NCI-H446 treated with DMSO at 0.1 percent for 48 hours (cell line): ENCODE data around the gene C11orf21.
"Not testable (repeated sequence)": the region's sequence is repeated elsewhere in the genome, so short reads cannot be mapped to it uniquely, and the experiment has no call there.

Source experiments
- DNase-seq: peaks from one replicate; lab custom pipeline; 2025; lab: John Stamatoyannopoulos, UW

The C11orf21 gene

DNA sequence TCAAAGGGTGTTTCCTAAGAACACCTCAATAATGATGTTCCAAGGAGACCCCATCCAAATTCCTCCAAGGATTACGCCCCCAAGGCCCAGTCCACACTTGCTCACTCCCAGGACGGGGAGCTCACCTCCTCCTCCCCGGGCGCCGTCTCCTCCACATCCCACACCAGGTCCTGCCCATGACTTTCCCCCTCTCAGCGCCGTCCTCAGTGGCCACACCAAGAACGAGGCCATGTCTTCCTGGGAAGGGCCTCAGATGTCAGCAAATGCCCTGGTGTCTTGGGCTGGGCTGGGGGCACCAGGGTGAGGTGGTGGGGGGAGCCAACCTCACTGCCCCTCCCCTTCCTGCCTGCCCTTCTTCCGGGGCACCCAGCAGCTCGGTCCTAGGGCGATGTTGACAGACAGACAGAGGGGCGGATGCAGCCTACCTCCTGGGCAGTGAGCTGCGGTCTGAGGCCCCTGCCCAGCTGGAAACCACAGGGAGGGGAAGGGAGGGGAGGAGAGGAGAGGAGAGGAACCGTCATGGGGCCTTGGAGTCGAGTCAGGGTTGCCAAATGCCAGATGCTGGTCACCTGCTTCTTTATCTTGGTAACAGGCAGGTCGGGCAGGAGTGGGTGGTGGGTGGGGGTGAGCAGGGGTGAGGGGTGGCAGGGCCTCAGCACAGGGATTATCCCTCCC lies at the start of gene C11orf21, which contains the start of gene TSPAN32:
Gene C11orf21 (minus strand): TSS at position 288 of the 675 bp plus-strand sequence. CDS start 110 bp downstream, at position 178.
Gene TSPAN32 (plus strand): TSS at position 383 of the 675 bp plus-strand sequence. CDS start 137 bp downstream, at position 520.
- no peak for DNase-seq

DNA sequence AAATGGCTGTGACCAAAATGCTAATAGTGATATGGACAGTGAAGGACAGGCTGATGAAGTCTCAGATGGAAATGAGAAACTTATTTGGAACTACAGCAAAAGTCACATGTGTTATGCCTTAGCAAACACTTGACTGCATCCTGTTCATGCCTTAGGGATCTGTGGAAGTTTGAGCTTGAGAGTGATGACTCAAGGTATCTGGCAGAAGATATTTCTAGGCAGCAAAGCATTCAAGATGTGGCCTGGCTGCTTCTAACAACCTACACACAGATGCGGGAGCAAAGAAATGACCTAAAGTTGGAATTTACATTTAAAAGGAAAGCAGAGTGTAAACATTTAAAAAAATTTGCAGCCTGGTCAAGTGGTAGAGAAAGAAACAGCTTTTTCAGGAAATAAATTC lies 47.3 kb upstream of the C11orf21 start:
- DNase-seq, result no peak

DNA sequence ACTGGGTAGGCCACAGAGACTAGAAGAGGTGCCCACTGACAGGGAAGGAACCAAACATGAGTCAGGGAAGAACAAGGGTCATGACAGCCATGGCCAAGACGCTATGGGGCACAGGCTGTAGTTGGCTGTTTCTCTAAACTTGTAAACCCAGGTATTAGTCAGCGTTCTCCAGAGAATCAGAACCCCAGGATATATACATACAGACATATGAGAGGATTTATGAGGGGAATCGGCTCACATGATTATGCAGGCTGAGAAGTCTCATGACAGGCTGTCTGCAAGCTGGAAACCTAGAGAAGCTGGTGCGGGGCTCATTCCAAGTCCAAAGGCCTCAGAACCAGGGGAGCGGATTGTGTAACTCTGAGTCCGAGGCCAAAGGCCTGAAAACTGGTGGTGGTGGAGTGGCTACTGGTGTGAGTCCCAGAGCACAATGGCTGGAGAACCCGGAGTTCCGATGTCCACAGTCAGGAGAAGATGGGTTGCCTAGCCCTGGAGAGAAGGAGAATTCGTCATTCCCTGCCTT lies 45.7 kb upstream of the C11orf21 start:
- DNase-seq, result no peak

DNA sequence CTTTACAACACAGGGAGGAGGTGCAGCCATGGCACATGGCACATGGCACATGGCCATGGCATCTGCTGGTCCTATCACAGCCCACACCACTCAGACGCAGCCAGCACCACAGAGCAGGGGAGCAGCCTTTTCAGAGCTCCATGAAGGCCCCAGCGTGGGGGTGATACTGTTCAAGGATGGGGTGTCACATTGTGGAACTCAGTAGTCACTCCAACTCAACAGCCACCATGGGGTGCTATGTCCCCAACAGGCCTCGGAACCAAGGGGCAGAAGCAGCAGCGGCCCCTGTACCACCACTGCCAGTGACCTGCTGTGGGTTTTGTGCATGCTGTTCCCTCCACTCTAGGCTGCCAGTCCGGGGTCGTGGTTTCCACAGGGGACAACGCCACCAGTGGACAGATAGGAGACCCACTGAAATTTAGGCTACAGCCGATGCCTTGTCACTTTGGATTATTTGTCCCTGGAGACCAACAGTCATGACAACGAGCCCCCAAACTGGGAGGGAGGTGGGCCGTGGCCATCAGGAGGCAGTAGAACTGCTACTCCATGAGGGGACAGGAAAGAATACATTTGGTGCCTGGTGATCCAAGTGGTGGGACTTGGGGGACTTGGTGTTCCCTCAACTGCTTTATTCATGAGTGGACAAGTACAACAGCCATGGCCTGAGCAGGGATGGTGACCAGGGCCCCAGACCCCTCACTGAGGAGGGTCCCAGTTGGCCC lies 45.0 kb upstream of the C11orf21 start:
- no peak for DNase-seq

DNA sequence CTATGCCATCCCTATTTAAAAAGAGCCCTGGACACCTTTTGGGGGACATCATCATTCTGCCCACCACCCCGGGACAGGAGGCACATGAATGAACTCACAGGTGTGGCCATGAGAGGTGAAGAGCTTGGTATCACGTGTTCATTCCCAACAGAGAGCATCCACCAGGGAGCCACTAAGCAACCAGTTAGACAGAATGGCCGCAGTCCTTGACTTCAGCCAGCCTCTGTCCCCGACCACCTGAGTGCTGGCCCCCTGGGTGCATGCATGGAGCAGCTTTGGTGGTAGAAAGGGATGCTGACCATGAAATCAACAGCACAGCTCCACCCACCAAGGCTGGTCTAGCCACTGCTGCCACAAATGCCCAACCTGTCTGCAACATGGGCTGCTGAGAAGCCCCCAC lies 44.3 kb upstream of the C11orf21 start:
- no peak for DNase-seq

DNA sequence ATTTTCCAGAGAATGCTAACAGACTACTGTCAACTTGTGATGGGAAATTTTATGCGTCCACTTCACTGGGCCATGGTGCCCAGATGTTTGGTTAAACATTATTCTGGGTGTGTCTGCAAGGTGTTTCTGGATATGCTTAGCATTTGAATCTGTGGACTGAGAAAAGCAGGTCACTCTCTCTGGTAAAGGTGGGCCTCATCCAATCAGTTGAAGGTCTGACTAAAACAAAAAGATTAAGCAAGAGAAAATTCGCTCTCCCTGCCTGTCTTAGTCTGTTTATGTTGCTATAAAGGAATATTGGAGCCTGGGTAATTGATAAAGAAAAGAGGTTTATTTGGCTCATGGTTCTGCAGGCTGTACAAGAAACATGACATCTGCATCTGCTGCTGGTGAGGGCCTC lies 43.3 kb upstream of the C11orf21 start:
- DNase-seq, result no peak

DNA sequence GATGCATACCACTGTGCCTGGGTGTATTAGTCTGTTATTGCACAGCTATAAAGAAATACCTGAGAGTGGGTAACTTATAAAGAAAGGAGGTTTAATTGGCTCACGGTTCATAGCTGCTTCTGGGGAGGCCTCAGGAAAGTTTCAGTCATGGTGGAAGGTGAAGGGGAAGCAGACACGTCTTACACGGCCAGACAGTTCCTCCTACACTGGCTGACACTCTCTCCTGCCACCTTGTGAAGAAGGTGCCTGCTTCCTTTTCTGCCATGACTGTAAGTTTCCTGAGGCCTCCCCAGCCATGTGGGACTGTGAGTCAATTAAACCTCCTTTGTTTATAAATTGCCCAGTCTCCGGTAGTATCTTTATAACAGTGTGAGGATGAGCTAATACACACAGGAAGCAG lies 41.8 kb upstream of the C11orf21 start:
- DNase-seq, result no peak

DNA sequence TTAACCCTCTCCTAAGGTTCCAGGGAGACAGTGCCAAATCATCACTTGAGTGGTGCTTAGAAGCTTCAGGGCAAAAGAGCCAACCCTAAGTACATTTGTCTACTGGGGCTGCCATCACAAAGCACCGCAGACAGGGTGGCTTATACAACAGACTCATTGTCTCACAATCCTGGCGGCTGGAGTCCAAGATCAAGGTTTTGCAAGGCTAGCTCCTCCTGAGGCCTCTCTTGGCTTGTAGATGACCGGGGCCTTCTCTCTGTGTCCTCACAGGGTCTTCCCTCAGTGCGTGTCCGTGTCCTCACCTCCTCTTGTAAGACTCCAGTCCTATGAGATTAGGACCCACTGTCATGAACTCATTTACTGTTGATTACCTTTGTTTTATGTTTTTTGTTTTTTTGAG lies 41.3 kb upstream of the C11orf21 start:
- no peak for DNase-seq

DNA sequence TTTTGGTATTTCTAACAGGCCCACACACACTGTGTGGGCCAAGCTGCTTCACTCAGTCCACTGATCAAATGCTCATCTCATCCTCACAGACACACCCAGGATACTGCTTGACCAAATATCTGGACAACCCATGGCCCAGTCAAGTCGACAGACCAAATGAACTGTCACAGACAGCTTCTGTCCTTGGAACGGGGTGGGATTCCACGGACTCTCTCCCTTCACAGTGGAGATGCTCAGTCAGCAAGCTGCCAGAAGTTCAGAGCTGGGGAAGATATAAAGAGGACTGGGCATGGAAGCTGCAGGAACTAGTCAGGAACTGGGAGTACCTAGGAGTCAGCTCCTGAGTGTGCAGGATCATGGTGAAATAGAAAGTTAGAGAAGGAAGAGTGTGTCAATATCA lies 40.8 kb upstream of the C11orf21 start:
- no peak for DNase-seq

DNA sequence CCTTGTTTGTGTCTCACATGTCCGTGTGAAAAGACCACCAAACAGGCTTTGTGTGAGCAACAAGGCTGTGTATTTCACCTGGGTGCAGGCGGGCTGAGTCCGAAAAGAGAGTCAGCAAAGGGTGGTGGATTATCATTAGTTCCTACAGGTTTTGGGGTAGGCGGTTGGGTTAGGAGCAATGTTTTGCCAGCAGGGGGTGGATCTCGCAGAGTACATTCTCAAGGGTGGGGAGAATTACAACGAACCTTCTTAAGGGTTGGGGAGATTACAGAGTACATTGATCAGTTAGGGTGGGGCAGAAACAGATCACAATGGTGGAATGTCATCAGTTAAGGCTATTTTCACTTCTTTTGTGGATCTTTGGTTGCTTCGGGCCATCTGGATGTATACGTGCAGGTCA lies 37.0 kb upstream of the C11orf21 start:
- not testable (repeated sequence) for DNase-seq

DNA sequence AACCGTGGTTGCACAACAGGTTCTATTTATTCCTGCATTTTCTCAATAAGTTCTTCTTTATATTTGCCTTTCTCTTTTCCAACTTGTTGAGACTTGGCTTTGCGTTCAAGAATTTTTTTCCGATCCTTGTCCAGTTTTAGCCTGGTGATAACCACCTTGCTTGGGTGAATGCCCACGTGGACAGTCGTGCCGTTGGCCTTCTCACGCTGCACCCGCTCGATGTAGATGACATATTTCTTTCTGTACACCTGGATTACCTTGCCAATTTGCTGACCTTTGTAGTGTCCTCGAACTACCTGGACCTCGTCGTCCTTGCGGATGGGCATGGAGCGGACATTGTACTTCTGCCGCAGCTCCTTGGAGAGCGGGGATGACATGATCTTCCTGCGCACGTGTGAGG lies 33.6 kb upstream of the C11orf21 start:
- not testable (repeated sequence) for DNase-seq

DNA sequence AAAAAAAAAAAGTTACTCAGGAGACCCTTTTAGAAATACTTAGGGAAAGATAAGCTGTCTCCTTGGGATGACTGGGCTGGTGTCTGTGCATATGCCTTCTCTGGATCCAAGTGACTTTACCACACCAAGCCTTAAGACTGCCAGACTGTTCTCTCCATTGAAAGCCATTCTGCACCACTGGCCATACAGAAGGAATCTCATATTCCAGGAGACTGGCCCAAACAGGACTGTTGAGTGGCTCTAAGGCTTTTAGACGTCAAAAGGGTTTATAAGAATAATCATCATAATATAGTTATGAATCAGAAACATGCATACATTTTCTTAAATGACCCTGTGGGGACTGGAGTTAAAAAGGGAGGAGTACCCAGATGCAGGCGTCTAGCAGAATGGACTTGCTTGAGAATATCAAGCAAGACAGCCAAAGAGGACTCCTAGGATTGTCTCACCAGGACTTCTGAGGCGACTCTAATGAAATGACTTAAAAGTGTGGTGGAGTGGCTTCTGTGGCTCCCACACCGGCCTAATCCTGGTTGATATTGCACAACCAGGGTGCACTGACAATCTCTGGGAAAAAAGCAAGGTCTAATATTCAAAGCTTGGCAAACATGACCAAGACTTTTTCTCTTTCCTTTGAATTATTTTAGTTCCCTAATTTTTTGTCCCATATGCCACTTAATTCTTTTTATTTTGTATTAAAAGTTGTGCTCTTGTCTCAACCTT lies 31.9 kb upstream of the C11orf21 start:
- DNase-seq, result not testable (repeated sequence)

DNA sequence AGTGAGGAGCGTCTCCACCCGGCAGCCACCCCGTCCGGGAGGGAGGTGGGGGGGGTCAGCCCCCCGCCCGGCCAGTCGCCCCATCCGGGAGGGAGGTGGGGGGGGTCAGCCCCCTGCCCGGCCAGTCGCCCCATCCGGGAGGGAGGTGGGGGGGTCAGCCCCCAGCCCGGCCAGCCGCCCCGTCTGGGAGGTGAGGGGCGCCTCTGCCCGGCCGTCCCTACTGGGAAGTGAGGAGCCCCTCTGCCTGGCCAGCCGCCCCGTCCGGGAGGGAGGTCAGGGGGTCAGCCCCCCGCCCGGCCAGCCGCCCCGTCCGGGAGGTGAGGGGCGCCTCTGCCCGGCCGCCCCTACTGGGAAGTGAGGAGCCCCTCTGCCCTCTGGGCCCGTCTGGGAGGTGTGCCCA lies 30.9 kb upstream of the C11orf21 start:
- DNase-seq, result not testable (repeated sequence)

DNA sequence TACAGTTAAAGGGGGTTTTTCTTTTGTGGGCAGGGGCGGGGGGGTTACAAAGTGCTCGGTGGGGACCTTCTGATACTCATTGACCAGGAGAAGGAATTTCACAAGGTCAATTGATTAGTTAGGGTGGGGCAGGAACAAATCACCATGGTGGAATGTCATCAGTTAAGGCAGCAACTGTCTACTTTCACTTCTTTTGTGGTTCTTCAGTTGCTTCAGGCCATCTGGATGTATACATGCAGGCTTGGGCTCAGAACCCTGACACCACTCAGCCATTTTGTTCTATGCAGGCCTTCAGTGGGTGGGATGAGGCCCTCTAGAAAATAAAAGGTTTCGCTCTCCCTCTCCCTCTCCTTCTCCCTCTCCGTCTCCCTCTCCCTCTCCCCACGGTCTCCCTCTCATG lies 29.7 kb upstream of the C11orf21 start:
- no peak for DNase-seq

DNA sequence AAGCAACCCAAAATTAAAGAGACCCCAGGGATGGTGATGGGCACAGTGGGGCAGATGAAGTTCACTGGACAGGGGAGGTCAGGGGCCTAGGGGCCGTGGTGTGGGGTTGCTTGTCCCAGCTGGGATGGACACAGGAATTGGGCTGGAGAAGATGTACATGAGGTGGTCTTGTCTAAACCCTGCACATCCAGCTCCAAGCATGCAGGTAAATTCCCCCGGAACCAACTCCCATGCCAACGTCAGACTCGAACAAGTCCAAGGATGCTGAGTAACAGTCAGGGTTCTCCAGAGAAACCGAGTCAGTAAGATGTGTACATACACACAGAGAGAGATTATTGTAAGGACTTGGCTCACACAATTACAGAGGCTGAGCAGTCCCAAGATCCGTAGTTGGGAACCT lies 29.0 kb upstream of the C11orf21 start:
- no peak for DNase-seq

DNA sequence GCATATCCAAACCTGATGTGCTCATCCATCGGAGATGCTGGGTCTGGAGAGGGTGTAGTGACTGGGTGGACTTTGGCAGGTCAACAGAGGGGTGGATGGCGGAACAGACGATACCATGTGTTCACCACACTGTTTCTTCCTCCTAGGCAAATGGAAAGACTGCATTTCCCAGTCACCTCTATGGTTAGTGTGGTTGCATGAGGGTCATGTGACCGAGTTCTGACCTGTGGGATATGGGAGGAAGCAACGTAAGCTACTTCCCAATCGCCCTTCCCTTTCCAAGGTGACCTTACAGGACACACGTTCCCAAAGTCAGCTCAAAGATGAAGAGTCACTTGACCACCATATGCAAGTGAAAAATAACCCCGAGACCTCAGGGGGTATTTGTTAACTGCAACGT lies 27.8 kb upstream of the C11orf21 start:
- DNase-seq, result no peak

DNA sequence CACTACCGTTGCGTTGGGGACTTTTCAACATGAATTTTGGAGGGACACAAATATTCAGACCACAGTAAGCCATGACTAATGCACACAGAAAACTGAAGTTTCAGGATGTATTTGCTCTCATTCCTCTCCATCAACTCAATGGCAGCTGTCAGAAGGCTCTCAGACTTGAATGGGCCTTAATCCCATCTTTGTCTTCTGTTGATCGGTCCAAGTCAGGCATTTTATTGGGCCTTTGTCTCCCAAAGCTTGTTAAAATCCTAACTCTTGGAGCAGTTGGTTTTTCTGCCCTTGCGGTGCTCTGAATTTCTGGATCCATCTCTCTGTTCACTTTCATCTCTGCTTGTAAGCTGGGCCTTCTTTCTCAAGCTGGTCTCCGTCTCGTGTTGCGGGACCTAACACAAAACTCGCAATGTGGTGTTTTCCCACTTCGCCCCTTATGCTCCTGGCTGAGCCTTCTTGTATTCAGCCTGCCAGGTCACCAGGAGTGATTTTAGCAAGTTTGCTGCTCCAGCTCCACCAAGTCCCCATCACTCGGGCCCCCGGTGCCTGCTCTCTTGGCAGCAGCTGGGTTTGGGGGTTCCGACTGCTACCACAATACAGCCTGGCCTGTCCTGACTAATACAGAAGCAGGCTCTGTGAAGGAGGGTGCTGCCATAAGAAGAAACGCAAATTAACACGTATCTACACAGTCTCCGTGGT lies 27.1 kb upstream of the C11orf21 start:
- no peak for DNase-seq

DNA sequence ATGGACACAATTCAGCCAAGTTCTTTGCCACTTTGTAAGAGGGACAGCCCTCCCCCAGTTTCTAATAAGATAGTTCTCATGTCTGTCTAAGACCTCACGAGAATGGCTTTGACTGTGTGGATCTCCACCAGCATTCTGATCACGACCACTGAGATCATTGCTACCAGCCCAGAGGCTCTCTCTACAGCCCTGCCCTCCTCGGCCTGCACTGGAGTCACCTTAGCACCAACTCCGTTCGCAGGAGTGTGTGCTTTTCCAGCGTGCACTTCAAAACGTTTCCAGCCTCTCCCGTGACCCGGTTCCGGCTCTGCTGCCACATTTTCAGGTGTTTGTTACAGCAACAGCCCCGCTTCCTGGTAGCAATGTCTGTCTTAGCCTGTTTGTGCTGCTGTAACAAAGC lies 26.3 kb upstream of the C11orf21 start:
- no peak for DNase-seq

DNA sequence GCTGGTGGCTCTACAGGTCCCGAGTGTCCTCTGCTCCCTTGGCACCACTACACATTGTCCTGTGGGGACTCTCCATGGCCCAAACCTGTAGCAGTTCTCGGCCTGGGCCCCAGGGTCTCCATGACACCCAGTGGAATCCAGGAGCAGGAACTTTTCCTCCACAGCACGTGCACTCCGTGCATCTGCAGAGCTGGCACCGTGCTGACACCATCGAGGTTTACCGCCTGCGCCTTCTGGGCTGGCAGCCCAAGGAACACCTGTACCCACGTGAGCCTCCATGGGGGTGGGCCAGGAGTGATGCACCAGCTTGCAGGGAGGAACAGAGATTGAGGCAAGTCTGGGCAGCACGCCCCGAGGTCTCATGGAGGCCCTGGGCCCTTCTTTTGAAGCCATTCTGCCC lies 25.3 kb upstream of the C11orf21 start:
- DNase-seq, result no peak

DNA sequence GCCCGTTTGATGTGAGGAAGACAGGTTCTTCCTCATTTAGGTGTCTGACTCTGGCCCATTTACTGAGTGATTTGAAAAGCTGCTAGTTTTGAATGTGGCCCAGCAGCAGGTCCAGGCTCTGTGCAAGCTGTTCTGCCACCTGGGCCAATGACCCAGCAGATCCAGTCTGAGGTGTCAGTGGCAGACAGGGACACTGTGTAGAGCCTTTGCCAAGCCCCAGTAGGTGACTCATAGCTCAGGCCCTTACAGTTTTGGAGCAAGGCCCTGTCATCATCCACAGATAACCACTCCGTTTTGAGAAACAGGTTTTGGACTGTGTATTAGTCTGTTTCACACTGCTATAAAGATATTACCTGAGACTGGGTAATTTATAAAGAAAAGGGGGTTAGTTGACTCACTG lies 24.0 kb upstream of the C11orf21 start:
- DNase-seq, result no peak

DNA sequence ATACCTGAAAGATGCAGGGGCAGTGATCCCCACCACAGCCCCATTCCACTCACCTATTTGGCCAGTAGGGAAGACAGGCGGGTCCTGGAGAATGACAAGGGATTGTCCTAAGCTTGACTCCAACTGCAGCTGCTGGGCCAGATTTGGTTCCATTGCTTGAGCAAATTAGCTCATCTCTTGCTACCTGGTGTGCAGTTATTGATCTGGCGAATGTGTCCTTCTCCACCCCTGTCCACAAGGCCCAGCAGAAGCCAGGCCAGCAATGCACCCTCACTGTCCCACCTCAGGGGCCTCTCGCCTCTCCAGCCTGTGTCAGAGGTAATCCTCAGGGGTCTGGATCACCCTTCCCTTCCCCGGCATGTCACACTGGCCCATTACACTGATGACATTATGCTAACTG lies 23.4 kb upstream of the C11orf21 start:
- DNase-seq, result no peak

DNA sequence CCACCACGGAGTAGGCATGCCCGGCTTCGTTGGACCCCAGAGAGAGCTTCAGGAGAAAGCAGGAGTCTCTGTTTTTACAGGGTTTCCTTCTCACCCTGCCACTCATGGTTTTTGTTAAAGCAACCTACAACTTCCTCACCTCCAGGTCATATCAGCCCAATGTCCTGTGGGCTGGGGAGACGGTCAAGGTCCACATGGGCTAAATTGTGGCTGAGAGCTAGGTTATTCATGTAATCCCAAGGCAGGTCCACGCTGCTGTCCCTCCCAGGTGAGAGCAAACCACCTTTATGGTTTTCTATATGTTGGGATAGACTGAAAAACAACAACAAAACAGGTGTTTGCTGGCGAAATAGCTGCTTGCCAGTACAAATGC lies 19.6 kb upstream of the C11orf21 start:
- no peak for DNase-seq
